MM.1S (cell line): ENCODE results near the gene TMEM263.

Source experiments
- DNase-seq: peaks from one replicate; pipeline ENCODE4 v3.0.0-alpha.2; 2015
- H2AFZ ChIP-seq: fragments of 300-600 bp; sonication (generic); 2 replicates; pipeline ENCODE4 v1.6.0; 2016; ENCODE audit warnings: antibody characterized with exemption, low read length
- H3F3A ChIP-seq: fragments of 300-600 bp; sonication (generic); 2 replicates; pipeline ENCODE4 v1.6.1; 2016; ENCODE audit warnings: mild to moderate bottlenecking, antibody characterized with exemption, low read length, moderate library complexity, mixed read lengths; ENCODE audit not compliant: insufficient read depth
- H3K27ac ChIP-seq: fragments of 300-600 bp; sonication (generic); 2 replicates; pipeline ENCODE4 v1.5.1; 2016; ENCODE audit warnings: mild to moderate bottlenecking, low read length
- H3K27me3 ChIP-seq: fragments of 300-600 bp; sonication (generic); replicated peaks from 2 replicates; pipeline ENCODE4 v1.6.0; 2016; ENCODE audit warnings: low read length; ENCODE audit not compliant: insufficient read depth
- H3K36me3 ChIP-seq: fragments of 300-600 bp; sonication (generic); replicated peaks from 2 replicates; pipeline ENCODE4 v1.6.1; 2016; ENCODE audit warnings: mild to moderate bottlenecking, low read length, mixed read lengths; ENCODE audit not compliant: insufficient read depth
- H3K4me1 ChIP-seq: fragments of 300-600 bp; sonication (generic); 2 replicates; pipeline ENCODE4 v1.6.1; 2016; ENCODE audit warnings: low read length, mixed read lengths
- H3K4me2 ChIP-seq: fragments of 300-600 bp; sonication (generic); 2 replicates; pipeline ENCODE4 v1.6.0; 2016; ENCODE audit warnings: low read depth, low read length
- H3K4me3 ChIP-seq: fragments of 300-600 bp; sonication (generic); 2 replicates; pipeline ENCODE4 v1.5.1; 2016; ENCODE audit warnings: low read length, mixed read lengths
- H3K79me2 ChIP-seq: fragments of 300-600 bp; sonication (generic); 2 replicates; pipeline ENCODE4 v1.6.1; 2016; ENCODE audit warnings: mixed run types, low read length, mixed read lengths
- H3K9ac ChIP-seq: fragments of 300-600 bp; sonication (generic); 2 replicates; pipeline ENCODE4 v1.6.1; 2016; ENCODE audit warnings: low read length, mixed read lengths
- H3K9me2 ChIP-seq: fragments of 300-600 bp; sonication (generic); replicated peaks from 2 replicates; pipeline ENCODE4 v1.6.1; 2016; ENCODE audit warnings: mild to moderate bottlenecking, low read length, mixed read lengths; ENCODE audit not compliant: insufficient read depth
- H3K9me3 ChIP-seq: fragments of 300-600 bp; sonication (generic); replicated peaks from 2 replicates; pipeline ENCODE4 v1.6.1; 2016; ENCODE audit warnings: mild to moderate bottlenecking, low read length, mixed read lengths; ENCODE audit not compliant: insufficient read depth
- H4K20me1 ChIP-seq: fragments of 300-600 bp; sonication (generic); 2 replicates; pipeline ENCODE4 v1.6.1; 2016; ENCODE audit warnings: mild to moderate bottlenecking, low read length, moderate library complexity, mixed read lengths; ENCODE audit not compliant: insufficient read depth
- CTCF ChIP-seq: fragments of 300-600 bp; sonication (generic); IDR thresholded peaks from 2 replicates; pipeline ENCODE4 v1.5.1; 2016; ENCODE audit warnings: antibody characterized with exemption, low read length, mixed read lengths
- EZH2 ChIP-seq: fragments of 300-600 bp; sonication (generic); optimal IDR thresholded peaks from 2 replicates; pipeline ENCODE3; 2017; ENCODE audit warnings: low read depth, mild to moderate bottlenecking, antibody characterized with exemption, low read length, mixed read lengths
- EZH2phosphoT487 ChIP-seq: fragments of 300-600 bp; sonication (generic); IDR thresholded peaks from 2 replicates; pipeline ENCODE4 v1.6.1; 2018; ENCODE audit warnings: antibody characterized with exemption, low read length

Gene TMEM263

GRCh38 chr12:106924268-106924861 is 31.3 kb upstream of the TMEM263 start:
- no peak overlapping the region for H3K9ac ChIP-seq
- no peak for DNase-seq
- no peak overlapping the region for H3K27ac ChIP-seq
- no peak overlapping the region for H3K4me3 ChIP-seq
- no peaks in the 10 kb centered on the region for H3F3A ChIP-seq
- no peaks in the 10 kb centered on the region for H3K9me3 ChIP-seq
- H2AFZ ChIP-seq: no peak overlapping the region
- no peaks in the 10 kb centered on the region for H3K36me3 ChIP-seq
- H3K4me2 ChIP-seq: no peak overlapping the region
- no peaks in the 10 kb centered on the region for H3K79me2 ChIP-seq
- no peaks in the 10 kb centered on the region for H4K20me1 ChIP-seq
- TF ChIP-seq EZH2phosphoT487 (no peak), CTCF (no peak), EZH2 (no peak)
- no peaks in the 10 kb centered on the region for H3K27me3 ChIP-seq
- H3K9me2 ChIP-seq: no peaks in the 10 kb centered on the region
- no peaks in the 10 kb centered on the region for H3K4me1 ChIP-seq

DNA sequence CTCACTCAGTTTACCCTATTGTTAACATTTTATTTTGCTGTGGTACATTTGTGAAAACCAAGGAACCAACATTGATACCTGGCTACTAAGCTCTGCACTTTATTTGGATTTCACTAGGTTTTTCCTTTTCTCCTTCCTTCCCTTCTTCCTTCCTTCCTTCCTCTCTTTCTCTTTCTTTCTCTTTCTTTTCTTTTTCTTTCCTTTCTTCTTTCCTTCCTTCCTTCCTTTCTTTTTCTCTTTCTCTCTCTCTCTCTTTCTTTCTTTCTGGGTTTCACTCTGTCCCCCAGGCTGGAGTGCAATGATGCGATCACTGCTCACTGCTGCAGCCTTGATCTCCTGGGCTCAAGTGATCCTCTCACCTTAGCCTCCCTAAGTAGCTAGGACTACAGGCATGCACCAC is 29.1 kb upstream of the TMEM263 start:
- Histone ChIP-seq H3K9me2 (no peaks in the 10 kb centered on the region), H3K4me3 (no peak overlapping the region), H4K20me1 (no peaks in the 10 kb centered on the region)

GRCh38 chr12:106934277-106934676 is 21.4 kb upstream of the TMEM263 start:
- TF ChIP-seq CTCF (no peak), EZH2 (no peak), EZH2phosphoT487 (no peak)
- no peaks in the 10 kb centered on the region for H3K9me2 ChIP-seq

More for the DNA sequence above, 29.1 kb upstream of the TMEM263 start:
- no peaks in the 10 kb centered on the region for H3K79me2 ChIP-seq
- no peaks in the 10 kb centered on the region for H3K4me1 ChIP-seq
- H3K9me3 ChIP-seq: no peaks in the 10 kb centered on the region; the same call in 1 of the 2 replicates
- DNase-seq: no peak
- TF ChIP-seq EZH2phosphoT487 (no peak), EZH2 (no peak), CTCF (no peak)
- H3K9ac ChIP-seq: no peak overlapping the region
- no peak overlapping the region for H3K4me2 ChIP-seq
- no peaks in the 10 kb centered on the region for H3K36me3 ChIP-seq
- no peak overlapping the region for H3K27ac ChIP-seq
- no peak overlapping the region for H2AFZ ChIP-seq
- no peaks in the 10 kb centered on the region for H3F3A ChIP-seq
- no peaks in the 10 kb centered on the region for H3K27me3 ChIP-seq

More at GRCh38 chr12:106934277-106934676, 21.4 kb upstream of the TMEM263 start:
- Histone ChIP-seq H4K20me1 (no peaks in the 10 kb centered on the region), H3K4me2 (no peak overlapping the region), H3K4me3 (no peak overlapping the region), H2AFZ (no peak overlapping the region), H3F3A (no peaks in the 10 kb centered on the region), H3K9me3 (no peaks in the 10 kb centered on the region; the same call in 1 of the 2 replicates), H3K9ac (no peak overlapping the region), H3K36me3 (no peaks in the 10 kb centered on the region), H3K4me1 (no peaks in the 10 kb centered on the region), H3K79me2 (no peaks in the 10 kb centered on the region), H3K27ac (no peak overlapping the region), H3K27me3 (no peaks in the 10 kb centered on the region)
- DNase-seq: no peak
